Hematopoietic multipotent progenitor cell treated with erythropoietin and hydrocortisone succinate and interleukin-3 and kit ligand, for 6 days (in vitro differentiated cells): ENCODE results near the gene DUOXA2.
"Not testable (repeated sequence)": the region's sequence is repeated elsewhere in the genome, so short reads cannot be mapped to it uniquely, and the experiment has no call there.

Experiments
- DNase-seq: peaks from one replicate; pipeline ENCODE4 v3.0.0-alpha.2; 2015

Gene DUOXA2

GRCh38 chr15:45118131-45118588 is 4.0 kb downstream of the DUOXA2 start:
- peak; percentile 97 for DNase-seq

DNA sequence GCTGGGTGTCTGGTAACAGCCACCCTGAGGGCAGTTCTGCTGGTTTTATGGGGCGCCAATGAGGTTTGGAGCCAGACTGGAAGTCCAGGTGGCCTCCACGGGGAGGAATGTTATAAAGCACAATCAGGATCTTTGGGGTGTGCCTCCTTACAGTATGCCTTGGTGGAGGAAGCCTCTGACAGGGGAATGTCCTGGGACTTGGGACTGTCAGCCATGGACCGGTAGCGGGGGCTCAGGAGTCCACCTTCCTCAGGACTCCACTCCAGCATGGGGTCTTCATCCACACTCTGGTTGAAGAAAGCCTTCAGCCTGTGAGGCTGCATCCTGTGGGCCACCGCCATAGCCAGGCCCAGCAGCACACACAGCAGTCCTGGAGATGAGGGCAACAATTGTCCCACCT is 4.9 kb downstream of the DUOXA2 start:
- DNase-seq = no peak

- no peak for DNase-seq
Observed at GRCh38 chr15:45120081-45120972, 6.2 kb downstream of the DUOXA2 start.

GRCh38 chr15:45121020-45121419 is 6.9 kb downstream of the DUOXA2 start:
- DNase-seq = no peak

- DNase-seq = no peak
Observed at GRCh38 chr15:45121706-45122417, 7.7 kb downstream of the DUOXA2 start.

- no peak for DNase-seq
Observed at GRCh38 chr15:45122719-45123118, 8.6 kb downstream of the DUOXA2 start.

GRCh38 chr15:45123397-45123796 is 9.3 kb downstream of the DUOXA2 start:
- no peak for DNase-seq

DNA sequence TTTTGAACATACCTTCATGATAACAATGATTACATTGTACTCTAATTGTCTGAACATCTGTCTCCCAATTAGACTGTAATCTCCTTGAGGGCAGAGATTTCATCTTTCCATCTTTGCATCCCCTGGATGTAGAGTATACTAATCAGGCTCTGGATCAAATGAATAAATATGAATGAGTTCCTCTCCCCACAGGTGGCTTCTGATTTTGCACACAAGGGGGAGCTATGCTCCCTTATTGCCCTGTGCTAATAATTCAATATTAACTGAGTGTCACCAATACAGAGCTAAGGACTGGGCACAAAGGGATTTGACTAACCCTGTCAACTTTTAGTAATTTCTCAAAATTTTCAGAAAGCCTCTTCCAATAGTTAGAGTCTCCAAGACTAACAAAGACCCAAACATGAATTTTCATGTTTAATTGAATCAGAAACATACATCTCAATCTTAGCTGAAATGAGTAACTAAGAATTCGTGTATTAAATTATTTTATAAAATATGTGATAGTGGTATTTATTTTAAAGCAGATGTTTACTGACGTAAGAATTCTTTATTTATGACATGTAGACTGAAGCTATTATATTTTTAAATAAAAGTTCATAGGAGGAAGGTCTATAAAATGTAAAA is 12.5 kb downstream of the DUOXA2 start:
- DNase-seq = peak; percentile 67

- DNase-seq = no peak
Observed at GRCh38 chr15:45128971-45129639, 15.0 kb downstream of the DUOXA2 start.

- DNase-seq = peak; percentile 42
Observed at GRCh38 chr15:45129651-45130129, 15.6 kb downstream of the DUOXA2 start, which contains the start of the genes DUOX1 and DUOXA1. Gene DUOX1 (plus strand): TSS chr15:45129994. CDS start chr15:45131967, 1,973 bp downstream. Gene DUOXA1 (minus strand): TSS chr15:45129879. CDS start chr15:45123014, 6,865 bp downstream.

DNA sequence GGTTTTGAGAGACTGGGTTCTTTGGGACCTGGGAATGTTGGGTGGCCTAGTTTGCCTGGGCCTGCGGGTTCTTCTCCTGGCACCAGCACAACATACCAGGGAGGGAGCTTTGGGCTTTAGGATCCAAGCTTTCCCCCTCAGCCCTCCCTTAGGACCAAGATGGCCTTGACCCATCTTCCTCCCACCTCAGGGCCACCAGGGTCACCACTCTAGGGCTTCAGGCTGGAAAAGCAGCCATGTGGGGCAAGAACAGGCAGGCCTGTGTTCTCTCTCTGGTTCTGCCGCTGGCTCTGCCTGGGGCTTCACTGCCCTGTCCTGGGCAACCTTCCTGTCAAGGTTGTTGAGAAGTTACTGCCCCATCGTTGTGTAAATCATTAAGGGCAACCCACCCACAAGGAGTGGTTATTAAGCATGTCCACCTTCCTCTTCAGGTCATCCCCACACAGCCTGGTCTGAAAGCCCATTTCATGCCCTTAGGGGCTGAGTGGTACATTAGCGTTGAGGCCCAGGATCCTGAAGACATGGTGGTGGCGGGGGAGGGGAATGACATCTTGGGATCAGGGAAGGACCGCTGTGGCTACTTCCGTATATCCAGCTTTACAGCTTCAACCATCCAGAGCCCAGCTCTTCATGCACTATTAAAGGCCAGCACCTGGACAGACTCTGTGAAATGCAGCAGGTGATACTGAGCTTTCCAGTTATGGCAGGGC is 16.3 kb downstream of the DUOXA2 start:
- DNase-seq = no peak

- DNase-seq = no peak
Observed at GRCh38 chr15:45131510-45131909, 17.4 kb downstream of the DUOXA2 start.

GRCh38 chr15:45132844-45133560 is 18.9 kb downstream of the DUOXA2 start:
- no peak for DNase-seq

- DNase-seq = no peak
Observed at GRCh38 chr15:45133561-45133920, 19.4 kb downstream of the DUOXA2 start.

DNA sequence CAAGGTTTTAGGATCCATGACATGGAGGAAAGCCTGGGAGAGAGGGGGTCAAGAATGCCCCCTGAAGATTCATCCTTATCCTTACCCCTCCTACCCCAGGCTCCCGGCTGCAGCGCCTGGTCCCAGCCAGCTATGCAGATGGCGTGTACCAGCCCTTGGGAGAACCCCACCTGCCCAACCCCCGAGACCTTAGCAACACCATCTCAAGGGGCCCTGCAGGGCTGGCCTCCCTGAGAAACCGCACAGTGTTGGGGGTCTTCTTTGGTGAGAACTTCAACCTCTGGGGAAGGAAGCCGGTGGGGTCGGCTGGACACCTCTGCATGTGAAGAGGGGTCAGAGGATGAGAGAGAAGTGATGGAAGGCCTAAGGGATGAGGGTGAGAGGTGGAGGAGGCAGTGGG is 19.9 kb downstream of the DUOXA2 start:
- DNase-seq = no peak

GRCh38 chr15:45134682-45135604 is 20.8 kb downstream of the DUOXA2 start:
- DNase-seq = peak; percentile 48

DNA sequence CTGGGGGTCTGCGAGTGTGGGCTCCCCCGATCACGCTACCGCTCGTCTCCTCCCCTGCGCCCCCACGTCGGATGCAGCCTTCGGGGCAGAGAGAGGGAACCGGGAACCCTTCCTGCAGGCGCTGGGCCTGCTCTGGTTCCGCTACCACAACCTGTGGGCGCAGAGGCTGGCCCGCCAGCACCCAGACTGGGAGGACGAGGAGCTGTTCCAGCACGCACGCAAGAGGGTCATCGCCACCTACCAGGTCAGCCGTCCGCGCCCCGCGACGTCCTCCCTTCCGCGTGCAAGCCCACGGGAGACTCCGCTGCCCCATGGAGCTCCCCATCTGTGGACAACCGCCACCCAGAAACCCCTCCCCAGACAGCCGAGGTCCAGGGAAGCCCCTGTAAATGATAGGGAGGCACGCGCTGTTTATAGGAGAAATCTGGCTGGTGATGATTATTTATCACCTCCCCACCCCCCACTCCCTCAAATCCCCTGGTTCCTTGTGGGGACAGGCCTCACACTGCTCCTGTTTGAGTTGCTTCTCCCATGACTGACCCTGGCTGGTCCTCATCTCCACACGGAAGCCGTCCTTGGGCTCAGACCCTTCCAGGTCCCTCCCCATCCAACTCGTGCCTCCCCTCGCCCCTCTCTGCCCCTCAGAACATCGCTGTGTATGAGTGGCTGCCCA is 21.7 kb downstream of the DUOXA2 start:
- DNase-seq = not testable (repeated sequence)

GRCh38 chr15:45136378-45136764 is 22.2 kb downstream of the DUOXA2 start:
- DNase-seq = no peak

DNA sequence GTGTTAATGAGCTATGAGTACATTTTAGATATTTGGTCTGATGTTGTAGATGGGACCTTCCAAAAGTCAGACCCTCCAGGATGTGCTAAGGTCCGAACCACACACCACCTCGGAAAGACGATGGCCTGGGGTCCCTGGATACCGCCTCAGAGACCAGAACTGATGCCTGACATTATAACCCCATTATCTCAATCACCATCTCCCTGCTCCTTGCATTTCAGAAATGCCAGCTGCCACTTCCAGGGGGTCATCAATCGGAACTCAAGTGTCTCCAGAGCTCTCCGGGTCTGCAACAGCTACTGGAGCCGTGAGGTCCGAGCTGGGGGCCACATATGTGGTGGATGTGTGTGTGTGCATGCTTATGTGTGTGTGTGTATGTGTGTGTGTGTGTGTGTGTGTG is 23.6 kb downstream of the DUOXA2 start:
- DNase-seq = no peak
